Measurements from ENCODE around the gene CYP2D6. TPM values are rescaled to one million over a fixed set of nuclear protein-coding genes. Genes with fewer than 3 reads are reported as not detected.
A peak's percentile ranks its signal among the peaks of the same experiment; 100 is the strongest.

Gene CYP2D6
- total and polyA plus RNA-seq, 2 of the 13 experiments (the other 11 are each of a cell fraction or from before 2014, with no cell fraction given) = 1.0 to 3.7 TPM

GRCh38 chr22:42090596-42091454, 39.8 kb downstream of the CYP2D6 start, which contains the start of gene NDUFA6 (continued):
- no peak for TF ChIP-seq RBM39 (IDR thresholded peaks at IDR 0.05; ENCODE audit: low read depth, low read length, poor library complexity, severe bottlenecking)
- TF ChIP-seq ZNF256 (CRISPR knock-in tag; conservative IDR thresholded peaks at IDR 0.05) = peak; percentile 82; the same call in 1 of the 2 replicates
- TF ChIP-seq GZF1 (CRISPR knock-in tag; IDR thresholded peaks at IDR 0.05) = peak; percentile 62; the same call in 1 of the 2 replicates
- no peak for TF ChIP-seq JARID2 (CRISPR knock-in tag; IDR thresholded peaks at IDR 0.05; ENCODE audit: insufficient replicate concordance)
- peak; percentile 24; the same call in 1 of the 2 replicates for TF ChIP-seq ELF3 (CRISPR knock-in tag; IDR thresholded peaks at IDR 0.05)
- TF ChIP-seq NR2C2 (CRISPR knock-in tag; IDR thresholded peaks at IDR 0.05; ENCODE audit: borderline replicate concordance) = no peak; the same call in 1 of the 2 replicates
- TF ChIP-seq ZNF782 (CRISPR knock-in tag; IDR thresholded peaks at IDR 0.05; ENCODE audit: borderline replicate concordance) = peak; percentile 21; the same call in 1 of the 2 replicates
- TF ChIP-seq SAFB2 (CRISPR knock-in tag; IDR thresholded peaks at IDR 0.05; ENCODE audit: borderline replicate concordance, low read depth) = peak; percentile 83; the same call in 1 of the 2 replicates
- no peak for TF ChIP-seq CEBPB (IDR thresholded peaks at IDR 0.05; ENCODE audit: borderline replicate concordance, low read depth, low read length)
- TF ChIP-seq, protein P1, sequence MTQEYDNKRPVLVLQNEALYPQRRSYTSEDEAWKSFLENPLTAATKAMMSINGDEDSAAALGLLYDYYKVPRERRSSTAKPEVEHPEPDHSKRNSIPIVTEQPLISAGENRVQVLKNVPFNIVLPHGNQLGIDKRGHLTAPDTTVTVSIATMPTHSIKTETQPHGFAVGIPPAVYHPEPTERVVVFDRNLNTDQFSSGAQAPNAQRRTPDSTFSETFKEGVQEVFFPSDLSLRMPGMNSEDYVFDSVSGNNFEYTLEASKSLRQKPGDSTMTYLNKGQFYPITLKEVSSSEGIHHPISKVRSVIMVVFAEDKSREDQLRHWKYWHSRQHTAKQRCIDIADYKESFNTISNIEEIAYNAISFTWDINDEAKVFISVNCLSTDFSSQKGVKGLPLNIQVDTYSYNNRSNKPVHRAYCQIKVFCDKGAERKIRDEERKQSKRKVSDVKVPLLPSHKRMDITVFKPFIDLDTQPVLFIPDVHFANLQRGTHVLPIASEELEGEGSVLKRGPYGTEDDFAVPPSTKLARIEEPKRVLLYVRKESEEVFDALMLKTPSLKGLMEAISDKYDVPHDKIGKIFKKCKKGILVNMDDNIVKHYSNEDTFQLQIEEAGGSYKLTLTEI (CRISPR knock-in tag; conservative IDR thresholded peaks at IDR 0.05) = no peak
- peak; percentile 92 for TF ChIP-seq ZNF510 (CRISPR knock-in tag; IDR thresholded peaks at IDR 0.05; ENCODE audit: low read depth)
- TF ChIP-seq, protein P2, sequence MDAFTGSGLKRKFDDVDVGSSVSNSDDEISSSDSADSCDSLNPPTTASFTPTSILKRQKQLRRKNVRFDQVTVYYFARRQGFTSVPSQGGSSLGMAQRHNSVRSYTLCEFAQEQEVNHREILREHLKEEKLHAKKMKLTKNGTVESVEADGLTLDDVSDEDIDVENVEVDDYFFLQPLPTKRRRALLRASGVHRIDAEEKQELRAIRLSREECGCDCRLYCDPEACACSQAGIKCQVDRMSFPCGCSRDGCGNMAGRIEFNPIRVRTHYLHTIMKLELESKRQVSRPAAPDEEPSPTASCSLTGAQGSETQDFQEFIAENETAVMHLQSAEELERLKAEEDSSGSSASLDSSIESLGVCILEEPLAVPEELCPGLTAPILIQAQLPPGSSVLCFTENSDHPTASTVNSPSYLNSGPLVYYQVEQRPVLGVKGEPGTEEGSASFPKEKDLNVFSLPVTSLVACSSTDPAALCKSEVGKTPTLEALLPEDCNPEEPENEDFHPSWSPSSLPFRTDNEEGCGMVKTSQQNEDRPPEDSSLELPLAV (CRISPR knock-in tag; conservative IDR thresholded peaks at IDR 0.05; ENCODE audit: low read depth) = no peak
- TF ChIP-seq ZC3H13 (CRISPR knock-in tag; IDR thresholded peaks at IDR 0.05) = peak; percentile 72
- no peak for TF ChIP-seq ZNF781 (CRISPR knock-in tag; IDR thresholded peaks at IDR 0.05; ENCODE audit: borderline replicate concordance, not compliant biosample characterization)
- no peak for TF ChIP-seq ZNF7 (CRISPR knock-in tag; IDR thresholded peaks at IDR 0.05)
- TF ChIP-seq RCOR2 (CRISPR knock-in tag; IDR thresholded peaks at IDR 0.05) = no peak
- TF ChIP-seq HES4 (CRISPR knock-in tag; IDR thresholded peaks at IDR 0.05; ENCODE audit: borderline replicate concordance) = 0 out of 2 replicates have a peak, but pooled peaks have one; percentile 29
- TF ChIP-seq ZIK1 (CRISPR knock-in tag; IDR thresholded peaks at IDR 0.05; ENCODE audit: borderline replicate concordance, low read depth) = no peak; the same call in 1 of the 2 replicates
- TF ChIP-seq EEA1 (CRISPR knock-in tag; IDR thresholded peaks at IDR 0.05; ENCODE audit: borderline replicate concordance) = no peak
- no peak for TF ChIP-seq ZNF652 (CRISPR knock-in tag; IDR thresholded peaks at IDR 0.05; ENCODE audit: borderline replicate concordance, low read depth)
- peak; percentile 95 for TF ChIP-seq ZFY (CRISPR knock-in tag; IDR thresholded peaks at IDR 0.05)
- TF ChIP-seq NRL (CRISPR knock-in tag; IDR thresholded peaks at IDR 0.05; ENCODE audit: borderline replicate concordance) = peak; percentile 58
- no peak for TF ChIP-seq ZNF20 (CRISPR knock-in tag; IDR thresholded peaks at IDR 0.05)
- no peak for TF ChIP-seq ZNF639 (CRISPR knock-in tag; conservative IDR thresholded peaks at IDR 0.05)

All from HepG2 (cell line).